Measurements from ENCODE around the gene PRB3.

- no peak for TF ChIP-seq ZNF274 (IDR thresholded peaks at IDR 0.05; ENCODE audit: low read depth, low read length)
- TF ChIP-seq SUZ12 (IDR thresholded peaks at IDR 0.05; ENCODE audit: extremely low read depth, insufficient read depth, insufficient read length), result no peak
- no peak for TF ChIP-seq YY1 (IDR thresholded peaks at IDR 0.05; ENCODE audit: insufficient read depth, insufficient read length)
Observed at GRCh38 chr12:11242656-11243055, 26.9 kb downstream of the PRB3 start.

Data from NT2/D1 (cell line).